ENCODE measurements around the gene CASP10. TPM values are rescaled to one million over a fixed set of nuclear protein-coding genes. Genes with fewer than 3 reads are reported as not detected.

CASP10 gene
- total and polyA plus RNA-seq, 2 of the 13 experiments (the other 11 are each of a cell fraction or from before 2014, with no cell fraction given) = 22.2 to 23.8 TPM

GRCh38 chr2:201182650-201183364, at the start of gene CASP10 (continued):
- TF ChIP-seq ARID4A (CRISPR knock-in tag; IDR thresholded peaks at IDR 0.05; ENCODE audit: borderline replicate concordance) (peak; percentile 77; the same call in 1 of the 2 replicates), ZNF121 (CRISPR knock-in tag; IDR thresholded peaks at IDR 0.05) (peak; percentile 91), U2AF1 (optimal IDR thresholded peaks at IDR 0.05; ENCODE audit: low read depth, low read length) (no peak), TOPORS (CRISPR knock-in tag; IDR thresholded peaks at IDR 0.05) (0 out of 2 replicates have a peak, but pooled peaks have one; percentile 17), ZBED4 (CRISPR knock-in tag; IDR thresholded peaks at IDR 0.05; ENCODE audit: borderline replicate concordance) (no peak), ZFP82 (CRISPR knock-in tag; IDR thresholded peaks at IDR 0.05; ENCODE audit: borderline replicate concordance) (peak; percentile 83), ZBTB7B (CRISPR knock-in tag; IDR thresholded peaks at IDR 0.05) (peak; percentile 32; the same call in 1 of the 2 replicates), ZNF335 (CRISPR knock-in tag; IDR thresholded peaks at IDR 0.05) (peak; percentile 77), ZNF329 (CRISPR knock-in tag; IDR thresholded peaks at IDR 0.05; ENCODE audit: low read depth) (0 out of 2 replicates have a peak, but pooled peaks have one; percentile 31), RFXAP (CRISPR knock-in tag; IDR thresholded peaks at IDR 0.05; ENCODE audit: borderline replicate concordance) (peak; percentile 67; the same call in 1 of the 2 replicates), ZMYM4 (CRISPR knock-in tag; IDR thresholded peaks at IDR 0.05) (peak; percentile 93), POGZ (CRISPR knock-in tag; IDR thresholded peaks at IDR 0.05) (peak; percentile 82), MZF1 (CRISPR knock-in tag; IDR thresholded peaks at IDR 0.05; ENCODE audit: borderline replicate concordance) (no peak), ZGPAT (CRISPR knock-in tag; IDR thresholded peaks at IDR 0.05) (peak; percentile 73), ZNF644 (CRISPR knock-in tag; IDR thresholded peaks at IDR 0.05; ENCODE audit: low read depth) (peak; percentile 63), THAP8 (CRISPR knock-in tag; IDR thresholded peaks at IDR 0.05; ENCODE audit: borderline replicate concordance) (no peak), ETV6 (CRISPR knock-in tag; conservative IDR thresholded peaks at IDR 0.05) (peak; percentile 12; the same call in 1 of the 2 replicates), ARID2 (CRISPR knock-in tag; IDR thresholded peaks at IDR 0.05; ENCODE audit: borderline replicate concordance) (no peak), HDAC1 (CRISPR knock-in tag; IDR thresholded peaks at IDR 0.05) (peak; percentile 63; the same call in 1 of the 2 replicates), SP5 (CRISPR knock-in tag; IDR thresholded peaks at IDR 0.05; ENCODE audit: borderline replicate concordance, low read depth) (peak; percentile 93)

Data from HepG2 (cell line).